Right lobe of liver (tissue), 6 donors: Measurements from ENCODE around the gene HAT1. TPM values are rescaled to one million over a fixed set of nuclear protein-coding genes. Genes with fewer than 3 reads are reported as not detected.

Experiments used
- ATAC-seq, 4 donors: fragments of 200-7000 bp; cut with Tn5 transposase; one replicate each; pipeline ENCODE4 v1.9.1; 2020; ENCODE audit warnings: mild to moderate bottlenecking in 4 of 4, moderate library complexity in 4 of 4
- DNase-seq, 3 donors: peaks; one replicate each; pipeline ENCODE4 v3.0.0-alpha.2; 2020
- H3K27ac ChIP-seq, 3 donors: fragments of 200-600 bp; one replicate each; pipeline ENCODE4 v1.8.0; 2022
- H3K27me3 ChIP-seq, 2 donors: fragments of 200-600 bp; one replicate each; pipeline ENCODE4 v1.8.0; 2022
- H3K36me3 ChIP-seq, 4 donors: fragments of 200-600 bp; sonication (generic) in 1 of 4; one replicate each; pipeline versions ENCODE4 v1.5.1 to v1.8.0; 2017 to 2022; ENCODE audit warnings: control low read depth in 1 of 4
- H3K4me1 ChIP-seq, 4 donors: fragments of 200-600 bp; sonication (generic) in 1 of 4; one replicate each; pipeline versions ENCODE4 v1.5.1 to v1.8.0; 2017 to 2022; ENCODE audit warnings: control low read depth in 1 of 4
- H3K4me3 ChIP-seq, 3 donors: fragments of 200-600 bp; one replicate each; pipeline ENCODE4 v1.8.0; 2022
- H3K9me3 ChIP-seq, 4 donors: fragments of 200-600 bp; sonication (generic) in 1 of 4; one replicate each; pipeline versions ENCODE4 v1.5.1 to v1.8.0; 2017 to 2022; ENCODE audit warnings: control low read depth in 1 of 4
- CTCF ChIP-seq, 4 donors: fragments of 200-600 bp in 3 of 4; fragments of 450-650 bp in 1 of 4; IDR thresholded peaks; one replicate each; pipeline versions ENCODE4 v1.5.1 to v1.8.0; 2016 to 2022; ENCODE audit warnings: antibody characterized with exemption in 4 of 4, mild to moderate bottlenecking in 2 of 4
- POLR2A ChIP-seq: fragments of 450-650 bp; IDR thresholded peaks from one replicate; pipeline ENCODE4 v1.6.1; 2017; ENCODE audit warnings: antibody characterized with exemption, mild to moderate bottlenecking
- WGBS: methylation state at CpG from one replicate; pipeline ENCODE4 v1.1.6; 2018; ENCODE audit warnings: low coverage, low lambda C conversion rate; ENCODE audit not compliant: insufficient coverage; ENCODE audit errors: missing lambda C conversion rate; 5-methylcytosine and 5-hydroxymethylcytosine counted together
- intact Hi-C, 2 donors: fragments of 100-400 bp; cut with DNase I; formaldehyde crosslinking; loops; one replicate each; pipeline versions ENCODE4 v1.11.2 to v1.14.1; 2022
- total RNA-seq, 6 experiments: library from RNA; depleted of rRNA in 2 of 6; stranded (reverse); fragments of >200 nt in 2 of 6; fragmentation: NEBNext Ultra II Directional in 3 of 6; extraction: Animal tissue kit (Norgen Biotek cat#: 25700) in 3 of 6; gene quantifications; one replicate each; pipeline versions ENCODE4 v1.1.0 to v1.2.4, GENCODE V29; 2016 to 2023
- donor health status: DM: no; HTN: yes; CAD: no.
- donor health status: DM: no; HTN: no; CAD: no.
- donor health status: DM: no; HTN: no; CAD: no.
- donor health status: DM: no; HTN: yes; CAD: no.
- donor health status: DM: no; HTN: yes; CAD: no.

Gene HAT1
- total RNA-seq, 6 experiments from 2014 or later, result 10.7 to 16.3 (median 13.4) TPM

- no peaks in the 10 kb centered on the region for H3K36me3 ChIP-seq
- ATAC-seq, result no peak
- 95% methylated on average over 4 of the region's 4 CpGs for WGBS
- no peak for DNase-seq
- no peaks in the 10 kb centered on the region for H3K4me1 ChIP-seq
- intact Hi-C loops, result no loop called here
- no peaks in the 10 kb centered on the region for H3K9me3 ChIP-seq
- no peaks in the 10 kb centered on the region for H3K27me3 ChIP-seq
- no peak overlapping the region for H3K4me3 ChIP-seq
- no peak overlapping the region for H3K27ac ChIP-seq
- TF ChIP-seq POLR2A, result no peak
- TF ChIP-seq CTCF (IDR thresholded peaks at IDR 0.05), result no peak
Observed at GRCh38 chr2:172009823-172010222, 87.6 kb downstream of the HAT1 start.

GRCh38 chr2:172011812-172012575 is 89.7 kb downstream of the HAT1 start:
- Histone ChIP-seq H3K9me3 (no peaks in the 10 kb centered on the region), H3K27ac (no peak overlapping the region), H3K4me3 (no peak overlapping the region), H3K36me3 (no peaks in the 10 kb centered on the region), H3K4me1 (no peaks in the 10 kb centered on the region), H3K27me3 (no peaks in the 10 kb centered on the region)
- DNase-seq, result no peak
- no peak for TF ChIP-seq POLR2A
- no peak for TF ChIP-seq CTCF (IDR thresholded peaks at IDR 0.05)
- WGBS, result 65% methylated on average over 10 of the region's 11 CpGs
- no peak for ATAC-seq
- intact Hi-C loops, result no loop called here

DNA sequence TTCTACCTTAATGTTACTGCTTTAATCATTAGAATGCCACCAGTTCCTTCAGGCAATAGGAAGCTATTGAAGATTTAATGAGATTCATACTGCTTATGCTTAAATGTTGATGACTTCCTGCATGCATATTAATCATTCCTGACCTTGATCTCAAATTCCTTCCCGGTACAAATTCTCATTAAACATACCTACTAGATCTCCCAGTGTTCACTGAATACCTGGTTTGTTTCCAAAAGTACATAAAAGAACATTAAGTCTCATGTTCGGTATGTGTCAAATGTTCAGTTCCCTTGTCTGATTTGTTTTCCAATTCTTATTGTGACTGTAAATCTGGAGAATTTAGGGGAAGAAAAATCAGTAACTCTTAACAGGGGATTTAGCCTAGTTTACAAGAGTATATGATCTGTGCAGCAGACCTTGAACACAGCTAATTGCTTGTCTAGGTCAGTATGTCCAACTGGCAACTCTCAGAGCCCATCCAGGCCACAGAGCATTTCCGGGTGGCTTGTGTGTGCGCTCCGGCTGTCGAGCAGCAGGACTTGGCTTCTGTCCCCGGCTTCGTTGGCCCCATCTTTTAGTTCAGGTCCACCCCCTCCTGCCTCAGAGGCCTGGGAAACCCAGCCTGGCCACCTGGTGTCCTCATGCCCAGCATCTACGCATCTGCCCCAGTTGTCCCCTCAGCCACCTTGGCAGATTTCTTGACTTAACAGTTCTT is 90.6 kb downstream of the HAT1 start:
- ATAC-seq, result no peak

GRCh38 chr2:172013396-172013795 is 91.1 kb downstream of the HAT1 start:
- Histone ChIP-seq H3K27me3 (no peaks in the 10 kb centered on the region), H3K27ac (no peak overlapping the region), H3K4me1 (no peaks in the 10 kb centered on the region), H3K9me3 (no peaks in the 10 kb centered on the region), H3K36me3 (no peaks in the 10 kb centered on the region), H3K4me3 (no peak overlapping the region)
- no peak for TF ChIP-seq POLR2A
- no peak for TF ChIP-seq CTCF (IDR thresholded peaks at IDR 0.05)
- 74% methylated on average over 4 of the region's 4 CpGs for WGBS
- intact Hi-C loops, result no loop called here
- no peak for DNase-seq
- ATAC-seq, result no peak

More for the DNA sequence above, 90.6 kb downstream of the HAT1 start:
- 64% methylated on average over 5 of the region's 9 CpGs for WGBS
- Histone ChIP-seq H3K27ac (no peak overlapping the region), H3K4me3 (no peak overlapping the region), H3K27me3 (no peaks in the 10 kb centered on the region), H3K4me1 (no peaks in the 10 kb centered on the region), H3K36me3 (no peaks in the 10 kb centered on the region), H3K9me3 (no peaks in the 10 kb centered on the region)
- intact Hi-C loops, result no loop called here
- TF ChIP-seq CTCF (IDR thresholded peaks at IDR 0.05) (no peak), POLR2A (no peak)
- no peak for DNase-seq
